SK-N-SH (cell line): Measurements from ENCODE around the gene RNF8.

Experiments
- EZH2phosphoT487 ChIP-seq: fragments of 200-600 bp; sonication (generic); IDR thresholded peaks from 2 replicates; pipeline ENCODE4 v1.6.1; 2017; ENCODE audit warnings: low read depth, mixed run types, mild to moderate bottlenecking, antibody characterized with exemption, moderate library complexity, borderline replicate concordance
- FOSL2 ChIP-seq: IDR thresholded peaks from 2 replicates; pipeline ENCODE4 v1.4.0; 2012; ENCODE audit warnings: low read depth, mild to moderate bottlenecking, moderate library complexity, borderline replicate concordance
- FOXM1 ChIP-seq: IDR thresholded peaks from 2 replicates; pipeline ENCODE4 v1.4.0; 2012; ENCODE audit warnings: low read depth, mild to moderate bottlenecking
- GABPA ChIP-seq: IDR thresholded peaks from 2 replicates; pipeline ENCODE4 v1.4.0; 2012; ENCODE audit warnings: low read depth, mild to moderate bottlenecking
- GATA2 ChIP-seq: sonication (generic); formaldehyde crosslinking; IDR thresholded peaks from 2 replicates; pipeline ENCODE4 v1.5.0; 2020; ENCODE audit warnings: mild to moderate bottlenecking, missing genetic modification reagents
- MXI1 ChIP-seq: IDR thresholded peaks from 2 replicates; pipeline ENCODE4 v1.6.1; 2012; ENCODE audit warnings: mild to moderate bottlenecking, low read depth, low read length, improper control_type of control experiment
- POLR2AphosphoS5 ChIP-seq: IDR thresholded peaks from 2 replicates; pipeline ENCODE4 v1.6.1; 2012; ENCODE audit warnings: low read depth, low read length
- RCOR1 ChIP-seq: fragments of 150-350 bp; IDR thresholded peaks from 2 replicates; pipeline ENCODE4 v1.6.1; 2017; ENCODE audit warnings: antibody characterized with exemption, low read length
- TEAD4 ChIP-seq: IDR thresholded peaks from 2 replicates; pipeline ENCODE4 v1.4.0; 2012; ENCODE audit warnings: mild to moderate bottlenecking, borderline replicate concordance; ENCODE audit not compliant: insufficient read depth
- TF ChIP-seq, protein P1 (sequence below): fragments of 200-600 bp; sonication (generic); IDR thresholded peaks from 2 replicates; pipeline ENCODE4 v1.6.1; 2017; ENCODE audit warnings: antibody characterized with exemption, mild to moderate bottlenecking, moderate library complexity
- TF ChIP-seq, protein P2 (sequence below): IDR thresholded peaks from 2 replicates; pipeline ENCODE4 v1.4.0; 2012; ENCODE audit warnings: low read depth, borderline replicate concordance

DNA sequence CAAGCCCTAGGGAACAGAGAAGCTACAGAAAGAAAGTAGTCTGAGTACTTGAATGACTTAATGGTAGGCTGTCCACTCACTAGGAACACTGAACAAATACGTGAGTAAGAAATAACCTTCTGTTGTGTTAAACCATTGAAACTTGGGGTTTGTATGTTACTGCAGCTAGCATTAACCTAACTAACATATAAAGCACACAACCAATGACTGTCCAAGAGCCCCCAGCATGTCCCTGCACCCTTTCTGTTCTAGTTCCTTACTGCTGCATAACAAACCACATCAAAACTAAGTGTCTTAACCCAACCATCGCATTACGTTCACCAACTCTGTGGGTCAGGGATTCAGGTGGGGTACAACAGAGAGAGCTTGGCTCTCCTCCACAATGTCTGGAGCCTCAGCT, 10.5 kb upstream of the RNF8 start:
- TF ChIP-seq FOSL2 (no peak), TEAD4 (no peak), MXI1 (no peak), POLR2AphosphoS5 (no peak), GATA2 (CRISPR knock-in tag) (no peak), EZH2phosphoT487 (no peak), RCOR1 (no peak), FOXM1 (no peak), GABPA (no peak)
- TF ChIP-seq, protein P1, sequence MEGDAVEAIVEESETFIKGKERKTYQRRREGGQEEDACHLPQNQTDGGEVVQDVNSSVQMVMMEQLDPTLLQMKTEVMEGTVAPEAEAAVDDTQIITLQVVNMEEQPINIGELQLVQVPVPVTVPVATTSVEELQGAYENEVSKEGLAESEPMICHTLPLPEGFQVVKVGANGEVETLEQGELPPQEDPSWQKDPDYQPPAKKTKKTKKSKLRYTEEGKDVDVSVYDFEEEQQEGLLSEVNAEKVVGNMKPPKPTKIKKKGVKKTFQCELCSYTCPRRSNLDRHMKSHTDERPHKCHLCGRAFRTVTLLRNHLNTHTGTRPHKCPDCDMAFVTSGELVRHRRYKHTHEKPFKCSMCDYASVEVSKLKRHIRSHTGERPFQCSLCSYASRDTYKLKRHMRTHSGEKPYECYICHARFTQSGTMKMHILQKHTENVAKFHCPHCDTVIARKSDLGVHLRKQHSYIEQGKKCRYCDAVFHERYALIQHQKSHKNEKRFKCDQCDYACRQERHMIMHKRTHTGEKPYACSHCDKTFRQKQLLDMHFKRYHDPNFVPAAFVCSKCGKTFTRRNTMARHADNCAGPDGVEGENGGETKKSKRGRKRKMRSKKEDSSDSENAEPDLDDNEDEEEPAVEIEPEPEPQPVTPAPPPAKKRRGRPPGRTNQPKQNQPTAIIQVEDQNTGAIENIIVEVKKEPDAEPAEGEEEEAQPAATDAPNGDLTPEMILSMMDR, result no peak
- TF ChIP-seq, protein P2, sequence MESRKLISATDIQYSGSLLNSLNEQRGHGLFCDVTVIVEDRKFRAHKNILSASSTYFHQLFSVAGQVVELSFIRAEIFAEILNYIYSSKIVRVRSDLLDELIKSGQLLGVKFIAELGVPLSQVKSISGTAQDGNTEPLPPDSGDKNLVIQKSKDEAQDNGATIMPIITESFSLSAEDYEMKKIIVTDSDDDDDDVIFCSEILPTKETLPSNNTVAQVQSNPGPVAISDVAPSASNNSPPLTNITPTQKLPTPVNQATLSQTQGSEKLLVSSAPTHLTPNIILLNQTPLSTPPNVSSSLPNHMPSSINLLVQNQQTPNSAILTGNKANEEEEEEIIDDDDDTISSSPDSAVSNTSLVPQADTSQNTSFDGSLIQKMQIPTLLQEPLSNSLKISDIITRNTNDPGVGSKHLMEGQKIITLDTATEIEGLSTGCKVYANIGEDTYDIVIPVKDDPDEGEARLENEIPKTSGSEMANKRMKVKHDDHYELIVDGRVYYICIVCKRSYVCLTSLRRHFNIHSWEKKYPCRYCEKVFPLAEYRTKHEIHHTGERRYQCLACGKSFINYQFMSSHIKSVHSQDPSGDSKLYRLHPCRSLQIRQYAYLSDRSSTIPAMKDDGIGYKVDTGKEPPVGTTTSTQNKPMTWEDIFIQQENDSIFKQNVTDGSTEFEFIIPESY, result no peak
